NCI-H2227 treated with DMSO at 0.1 percent for 48 hours (cell line): ENCODE measurements around the gene SP140.
"Not testable (repeated sequence)": the region's sequence is repeated elsewhere in the genome, so short reads cannot be mapped to it uniquely, and the experiment has no call there.

Experiments
- DNase-seq: peaks from one replicate; lab custom pipeline; 2025; lab: John Stamatoyannopoulos, UW

Gene SP140

GRCh38 chr2:230289311-230289710 lies 63.8 kb downstream of the SP140 start:
- DNase-seq, result not testable (repeated sequence)

- no peak for DNase-seq
Measured at GRCh38 chr2:230295192-230295591, 69.7 kb downstream of the SP140 start.

- no peak for DNase-seq
Measured at GRCh38 chr2:230296917-230297316, 71.4 kb downstream of the SP140 start.

GRCh38 chr2:230299618-230300017 lies 74.1 kb downstream of the SP140 start:
- DNase-seq, result no peak

- no peak for DNase-seq
Measured at GRCh38 chr2:230305416-230306275, 80.1 kb downstream of the SP140 start.

GRCh38 chr2:230306474-230306873 lies 80.9 kb downstream of the SP140 start:
- no peak for DNase-seq

GRCh38 chr2:230307485-230307884 lies 81.9 kb downstream of the SP140 start:
- no peak for DNase-seq

- no peak for DNase-seq
Measured at GRCh38 chr2:230308402-230309000, 83.0 kb downstream of the SP140 start.

- DNase-seq, result not testable (repeated sequence)
Measured at GRCh38 chr2:230310792-230311191, 85.3 kb downstream of the SP140 start.

- DNase-seq, result not testable (repeated sequence)
Measured at GRCh38 chr2:230311634-230312033, 86.1 kb downstream of the SP140 start.

GRCh38 chr2:230312638-230313037 lies 87.1 kb downstream of the SP140 start:
- no peak for DNase-seq

GRCh38 chr2:230317366-230317765 lies 91.8 kb downstream of the SP140 start:
- DNase-seq, result no peak

GRCh38 chr2:230318190-230319121 lies 92.9 kb downstream of the SP140 start:
- DNase-seq, result no peak

GRCh38 chr2:230319211-230319862 lies 93.8 kb downstream of the SP140 start:
- DNase-seq, result no peak

GRCh38 chr2:230321031-230321430 lies 95.5 kb downstream of the SP140 start:
- no peak for DNase-seq

GRCh38 chr2:230322561-230323384 lies 97.2 kb downstream of the SP140 start:
- DNase-seq, result no peak

GRCh38 chr2:230323385-230324106 lies 98.0 kb downstream of the SP140 start:
- DNase-seq, result no peak

GRCh38 chr2:230324503-230324902 lies 99.0 kb downstream of the SP140 start:
- DNase-seq, result no peak

- no peak for DNase-seq
Measured at GRCh38 chr2:230325316-230326243, 100.0 kb downstream of the SP140 start.
